GM12878 (cell line): Measurements from ENCODE around the gene MAPKAPK2. TPM values are rescaled to one million over a fixed set of nuclear protein-coding genes. Genes with fewer than 3 reads are reported as not detected.

Experiments
- ATAC-seq: fragments of 200-7000 bp; cut with Tn5 transposase; 3 replicates; pipeline ENCODE4 v1.9.1; 2020; ENCODE audit warnings: mild to moderate bottlenecking, moderate library complexity
- BruUV-seq: library from RNA; stranded (reverse); fragments of 400-500 nt; replicated peaks from 2 replicates; lab custom pipeline; 2021; lab: Mats Ljungman, UMichigan
- CTCF ChIA-PET: fragments of 300-600 bp; sonication (Branson Sonifier 250); formaldehyde crosslinking; extraction: SDS; loops from one replicate; lab custom pipeline; 2021; ENCODE audit warnings: inconsistent platforms; lab: Yijun Ruan, JAX
- POLR2A ChIA-PET: fragments of 350-600 bp; formaldehyde crosslinking; extraction: SDS; loops from one replicate; lab custom pipeline; 2021; ENCODE audit warnings: inconsistent platforms; lab: Charles Lee
- RAD21 ChIA-PET: fragments of 300-600 bp; sonication (Branson Sonifier 250); formaldehyde crosslinking; loops from one replicate; lab custom pipeline; 2023; ENCODE audit warnings: antibody characterized with exemption; ENCODE audit not compliant: unreplicated experiment; lab: Charles Lee
- SMC1A ChIA-PET: fragments of 300-600 bp; sonication (Branson Sonifier 250); formaldehyde crosslinking; loops from one replicate; lab custom pipeline; 2023; ENCODE audit not compliant: unreplicated experiment, uncharacterized antibody; lab: Charles Lee
- DNase-seq: peaks from one replicate; pipeline ENCODE4 v3.0.0-alpha.2; 2011; ENCODE audit warnings: low read depth, low spot score
- FAIRE-seq: peaks from 3 replicates; lab custom pipeline; 2011; peaks lifted over from hg19 to GRCh38; lab: Jason Lieb, UNC
- H2AFZ ChIP-seq: 2 replicates; pipeline ENCODE4 v1.6.0; 2011; ENCODE audit warnings: low read depth, low read length, control low read depth; ENCODE audit not compliant: control insufficient read depth
- H3K27ac ChIP-seq: 2 replicates; pipeline ENCODE4 v1.5.1; 2011; ENCODE audit warnings: control low read depth; ENCODE audit not compliant: control insufficient read depth, insufficient read depth
- H3K27me3 ChIP-seq, 2 experiments: replicated peaks in 1 of 2; 2 replicates each; pipeline versions ENCODE4 v1.6.0 to v1.6.1; 2011; ENCODE audit warnings: low read length in 1 of 2; ENCODE audit not compliant: control insufficient read depth in 2 of 2, insufficient read depth in 2 of 2
- H3K36me3 ChIP-seq, 2 experiments: 2 replicates each; pipeline ENCODE4 v1.5.1; 2011; ENCODE audit warnings: low read length in 1 of 2; ENCODE audit not compliant: control insufficient read depth in 2 of 2, insufficient read depth in 2 of 2
- H3K4me1 ChIP-seq: 2 replicates; pipeline ENCODE4 v1.6.1; 2011; ENCODE audit warnings: mild to moderate bottlenecking, low read length, moderate library complexity, mixed read lengths; ENCODE audit not compliant: control insufficient read depth, insufficient read depth
- H3K4me2 ChIP-seq: 2 replicates; pipeline ENCODE4 v1.6.0; 2011; ENCODE audit warnings: control low read depth; ENCODE audit not compliant: control insufficient read depth, insufficient read depth
- H3K4me3 ChIP-seq: fragments of 200-600 bp; sonication (generic); 2 replicates; pipeline ENCODE4 v1.5.1; 2016
- H3K79me2 ChIP-seq: 2 replicates; pipeline ENCODE4 v1.6.0; 2011; ENCODE audit warnings: low read length; ENCODE audit not compliant: control insufficient read depth, insufficient read depth
- H3K9ac ChIP-seq: 2 replicates; pipeline ENCODE4 v1.8.0; 2011; ENCODE audit warnings: low read length, control low read depth, mixed read lengths; ENCODE audit not compliant: control insufficient read depth, insufficient read depth
- H3K9me3 ChIP-seq: replicated peaks from 3 replicates; pipeline ENCODE4 v1.5.1; 2011; ENCODE audit warnings: mild to moderate bottlenecking, low read length; ENCODE audit not compliant: control insufficient read depth, insufficient read depth
- H4K20me1 ChIP-seq: 2 replicates; pipeline ENCODE4 v1.6.0; 2011; ENCODE audit not compliant: control insufficient read depth, insufficient read depth
- CBX5 ChIP-seq: sonication (generic); IDR thresholded peaks from 2 replicates; pipeline ENCODE4 v1.6.1; 2016; ENCODE audit warnings: low read depth, moderate library complexity, mild to moderate bottlenecking, inconsistent platforms
- CHD2 ChIP-seq: IDR thresholded peaks from 2 replicates; pipeline ENCODE4 v1.6.1; 2011; ENCODE audit warnings: low read depth, low read length, improper control_type of control experiment, borderline replicate concordance
- ETV6 ChIP-seq, 2 experiments: fragments of 450-650 bp in 1 of 2; IDR thresholded peaks in 1 of 2; conservative IDR thresholded peaks in 1 of 2; 2 replicates each; pipeline ENCODE4 v1.6.1; 2014; ENCODE audit warnings: antibody characterized with exemption in 1 of 2, borderline replicate concordance in 1 of 2, low read depth in 1 of 2, mild to moderate bottlenecking in 1 of 2, moderate library complexity in 1 of 2
- IKZF1 ChIP-seq: fragments of 450-650 bp; conservative IDR thresholded peaks from 2 replicates; pipeline ENCODE4 v1.6.1; 2017; ENCODE audit warnings: antibody characterized with exemption, mild to moderate bottlenecking
- KAT2A ChIP-seq: conservative IDR thresholded peaks from 2 replicates; pipeline ENCODE4 v1.6.1; 2011; ENCODE audit warnings: low read depth, low read length; ENCODE audit not compliant: control insufficient read depth
- MTA2 ChIP-seq: fragments of 450-650 bp; IDR thresholded peaks from 2 replicates; pipeline ENCODE4 v1.6.1; 2016; ENCODE audit warnings: low read depth, mild to moderate bottlenecking, moderate library complexity
- POLR2AphosphoS2 ChIP-seq: IDR thresholded peaks from 2 replicates; pipeline ENCODE4 v1.6.1; 2011; ENCODE audit warnings: low read depth, mild to moderate bottlenecking, low read length, improper control_type of control experiment, moderate library complexity
- POU2F2 ChIP-seq: IDR thresholded peaks from 3 replicates; pipeline ENCODE4 v1.6.1; 2011; ENCODE audit warnings: low read depth, mild to moderate bottlenecking, low read length, borderline replicate concordance
- RELA ChIP-seq: fragments of 450-650 bp; IDR thresholded peaks from 2 replicates; pipeline ENCODE4 v1.8.0; 2014; ENCODE audit warnings: borderline replicate concordance; ENCODE audit not compliant: partially characterized antibody
- SIX5 ChIP-seq: IDR thresholded peaks from 2 replicates; pipeline ENCODE4 v1.6.1; 2011; ENCODE audit warnings: mild to moderate bottlenecking, low read depth, low read length, moderate library complexity; ENCODE audit not compliant: severe bottlenecking
- SUZ12 ChIP-seq: fragments of 200-600 bp; sonication (generic); IDR thresholded peaks from one replicate; pipeline ENCODE4 v1.6.1; 2018; ENCODE audit warnings: antibody characterized with exemption, mild to moderate bottlenecking; ENCODE audit not compliant: unreplicated experiment
- TBL1XR1 ChIP-seq: IDR thresholded peaks from 2 replicates; pipeline ENCODE4 v1.6.1; 2012; ENCODE audit warnings: low read depth, low read length, improper control_type of control experiment
- TCF12 ChIP-seq: IDR thresholded peaks from 2 replicates; pipeline ENCODE4 v1.6.1; 2011; ENCODE audit warnings: low read depth, mild to moderate bottlenecking, low read length
- ZBED1 ChIP-seq: IDR thresholded peaks from 2 replicates; pipeline ENCODE4 v1.6.1; 2016; ENCODE audit warnings: borderline replicate concordance
- WGBS: methylation state at CpG from one replicate; pipeline ENCODE4 v1.1.6; 2016; ENCODE audit warnings: low lambda C conversion rate; ENCODE audit not compliant: insufficient replicate concordance, insufficient coverage; ENCODE audit errors: missing lambda C conversion rate; 5-methylcytosine and 5-hydroxymethylcytosine counted together
- in situ Hi-C: fragments of 300-500 bp; cut with MboI; formaldehyde crosslinking; loops from 9 replicates; pipeline ENCODE4 v1.14.3; 2018; ENCODE audit warnings: mixed read lengths
- intact Hi-C: fragments of 100-400 bp; cut with micrococcal nuclease; formaldehyde crosslinking; loops from one replicate; pipeline ENCODE4 v1.14.2; 2022; ENCODE audit not compliant: unreplicated experiment
- polyA plus RNA-seq, 11 experiments: library from polyadenylated mRNA; depleted of rRNA in 4 of 11; unstranded in 6 of 11; stranded (reverse) in 5 of 11; fragments of >200 nt; fragmentation: Nextera tagmentation in 4 of 11; fragmentation: Illumina TruSeq in 1 of 11; extraction: Ambion mirVana in 4 of 11; extraction: Trizol in 1 of 11; gene quantifications; 1 replicate in 1 of 11; 2 replicates in 10 of 11; pipeline versions ENCODE4 v1.2.1 to v1.2.3, GENCODE V29; 2011 to 2016; ENCODE audit warnings: inconsistent platforms in 2 of 11, missing spikeins in 2 of 11, low read depth in 1 of 11
- total RNA-seq, 4 experiments: library from RNA; depleted of rRNA in 3 of 4; stranded (reverse); fragments of >200 nt in 3 of 4; fragmentation: Illumina TruSeq in 1 of 4; extraction: Trizol in 1 of 4; gene quantifications; 2 replicates each; pipeline versions ENCODE4 v1.2.1 to v1.2.3, GENCODE V29; 2013 to 2021
- TF ChIP-seq, protein P1 (sequence below): IDR thresholded peaks from 2 replicates; pipeline ENCODE4 v1.6.1; 2012; ENCODE audit warnings: low read length, inconsistent platforms
- TF ChIP-seq, protein P2 (sequence below): fragments of 450-650 bp; IDR thresholded peaks from 2 replicates; pipeline ENCODE4 v1.6.1; 2017; ENCODE audit warnings: mild to moderate bottlenecking
- TF ChIP-seq, protein P3 (sequence below): fragments of 450-650 bp; IDR thresholded peaks from 2 replicates; pipeline ENCODE4 v1.6.1; 2017; ENCODE audit warnings: low read depth, mild to moderate bottlenecking, moderate library complexity

Gene MAPKAPK2
- total and polyA plus RNA-seq, 10 of the 15 experiments (the other 5 are each of a cell fraction or from before 2014, with no cell fraction given): 0.72 to 92.2 (median 49.3) TPM

DNA sequence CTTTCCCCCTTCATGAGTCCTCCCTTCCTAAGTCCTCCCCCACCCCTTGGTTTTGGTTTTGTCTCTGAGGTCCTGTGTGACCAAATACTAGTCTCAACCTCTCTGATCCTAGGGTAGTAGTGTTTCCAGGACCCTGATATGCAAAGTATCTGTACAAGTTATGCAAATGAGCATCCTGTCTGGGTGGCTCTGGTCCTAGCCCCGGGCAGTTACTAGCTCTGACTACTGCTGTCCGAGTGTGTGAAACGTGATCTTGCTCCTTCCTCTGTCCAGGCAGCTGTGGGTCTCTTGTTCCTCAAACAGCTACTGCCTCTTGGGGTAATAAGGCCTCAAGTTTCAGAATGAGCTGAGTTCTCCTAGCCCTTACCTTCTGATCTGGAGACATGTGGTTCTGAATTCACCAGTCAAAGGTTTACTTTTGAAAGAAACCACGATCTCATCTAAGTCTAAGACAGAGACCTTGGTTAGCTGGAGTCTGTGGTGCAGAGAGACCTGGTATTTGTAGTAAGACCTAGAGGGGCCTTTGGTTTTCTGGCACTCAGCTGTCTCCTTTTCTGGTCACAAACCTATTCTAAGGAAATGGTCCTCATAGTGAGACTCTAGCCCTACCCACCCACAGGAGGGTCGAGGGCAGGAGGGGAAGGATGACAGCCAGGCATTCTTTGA is 54.8 kb downstream of the MAPKAPK2 start:
- H3K27ac ChIP-seq: peak overlapping the region; percentile 79
- H3K27me3 ChIP-seq: no peaks in the 10 kb centered on the region
- DNase-seq (peak; percentile 99), ATAC-seq (peak; percentile 91), FAIRE-seq (peak; percentile 98)
- intact Hi-C loops (loop anchor here (1.0 to 5.0 kb wide), 5 partner anchors 27 to 673 kb away; no protein-coding TSS in a partner anchor), in situ Hi-C loops (loop anchor here (5.0 kb wide), 2 partner anchors 33 to 63 kb away; partner anchors contain the start of genes IL10 and IL19)
- H3K9me3 ChIP-seq: no peaks in the 10 kb centered on the region
- H3K4me3 ChIP-seq: no peak overlapping the region
- H3K9ac ChIP-seq: 0 out of 2 replicates have a peak overlapping the region, but pooled peaks have one; percentile 22
- no peaks in the 10 kb centered on the region for H3K79me2 ChIP-seq
- ChIA-PET SMC1A (interaction anchor here (0.6 to 5.1 kb wide), 38 partner anchors 9 to 242 kb away, joined by 3 to 264 read pairs (median 5); partner anchors contain the start of genes DYRK3, IL10 and IL19), RAD21 (interaction anchor here (0.7 to 5.1 kb wide), 30 partner anchors 10 to 243 kb away, joined by 3 to 227 read pairs (median 6); partner anchors contain the start of genes DYRK3, IL10 and IL19), POLR2A (interaction anchor here (0.7 to 3.2 kb wide), 15 partner anchors 20 to 268 kb away, joined by 3 to 52 read pairs (median 5); partner anchors contain the start of genes IL10 and IL19), CTCF (interaction anchor here (0.6 to 3.9 kb wide), 33 partner anchors 14 to 242 kb away, joined by 3 to 91 read pairs (median 5); partner anchors contain the start of genes DYRK3, IL10, IL19 and IL20)
- H3K36me3 ChIP-seq: peaks cover 9 to 14% of the 10 kb centered on the region in 2 experiments; a peak in 2 of 4 replicates
- 2% methylated on average over 5 of the region's 5 CpGs for WGBS
- no peaks in the 10 kb centered on the region for H4K20me1 ChIP-seq
- H3K4me2 ChIP-seq: peak overlapping the region; percentile 72
- no TSS peak for BruUV-seq
- H3K4me1 ChIP-seq: peaks cover 72% of the 10 kb centered on the region
- no peak overlapping the region for H2AFZ ChIP-seq
- no peak for TF ChIP-seq POLR2AphosphoS2
- TF ChIP-seq TBL1XR1: 0 out of 2 replicates have a peak, but pooled peaks have one; percentile 44
- TF ChIP-seq, protein P1, sequence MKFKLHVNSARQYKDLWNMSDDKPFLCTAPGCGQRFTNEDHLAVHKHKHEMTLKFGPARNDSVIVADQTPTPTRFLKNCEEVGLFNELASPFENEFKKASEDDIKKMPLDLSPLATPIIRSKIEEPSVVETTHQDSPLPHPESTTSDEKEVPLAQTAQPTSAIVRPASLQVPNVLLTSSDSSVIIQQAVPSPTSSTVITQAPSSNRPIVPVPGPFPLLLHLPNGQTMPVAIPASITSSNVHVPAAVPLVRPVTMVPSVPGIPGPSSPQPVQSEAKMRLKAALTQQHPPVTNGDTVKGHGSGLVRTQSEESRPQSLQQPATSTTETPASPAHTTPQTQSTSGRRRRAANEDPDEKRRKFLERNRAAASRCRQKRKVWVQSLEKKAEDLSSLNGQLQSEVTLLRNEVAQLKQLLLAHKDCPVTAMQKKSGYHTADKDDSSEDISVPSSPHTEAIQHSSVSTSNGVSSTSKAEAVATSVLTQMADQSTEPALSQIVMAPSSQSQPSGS: peak; percentile 83; the same call in 1 of the 2 replicates
- TF ChIP-seq CBX5: peak; percentile 82; the same call in 1 of the 2 replicates
- peak; percentile 84 for TF ChIP-seq TCF12
- TF ChIP-seq POU2F2: peak; percentile 99; the same call in 2 of the 3 replicates
- peak in 1 of 2 experiments; percentile 55; a peak in 2 of 4 replicates for TF ChIP-seq ETV6 (conservative IDR thresholded peaks at IDR 0.05 in 1 of 2, IDR thresholded peaks at IDR 0.05 in 1 of 2; ENCODE audit: borderline replicate concordance in 1 of 2, low read depth in 1 of 2)
- peak; percentile 82 for TF ChIP-seq IKZF1
- TF ChIP-seq SUZ12: no peak
- TF ChIP-seq MTA2: peak; percentile 78
- TF ChIP-seq, protein P2, sequence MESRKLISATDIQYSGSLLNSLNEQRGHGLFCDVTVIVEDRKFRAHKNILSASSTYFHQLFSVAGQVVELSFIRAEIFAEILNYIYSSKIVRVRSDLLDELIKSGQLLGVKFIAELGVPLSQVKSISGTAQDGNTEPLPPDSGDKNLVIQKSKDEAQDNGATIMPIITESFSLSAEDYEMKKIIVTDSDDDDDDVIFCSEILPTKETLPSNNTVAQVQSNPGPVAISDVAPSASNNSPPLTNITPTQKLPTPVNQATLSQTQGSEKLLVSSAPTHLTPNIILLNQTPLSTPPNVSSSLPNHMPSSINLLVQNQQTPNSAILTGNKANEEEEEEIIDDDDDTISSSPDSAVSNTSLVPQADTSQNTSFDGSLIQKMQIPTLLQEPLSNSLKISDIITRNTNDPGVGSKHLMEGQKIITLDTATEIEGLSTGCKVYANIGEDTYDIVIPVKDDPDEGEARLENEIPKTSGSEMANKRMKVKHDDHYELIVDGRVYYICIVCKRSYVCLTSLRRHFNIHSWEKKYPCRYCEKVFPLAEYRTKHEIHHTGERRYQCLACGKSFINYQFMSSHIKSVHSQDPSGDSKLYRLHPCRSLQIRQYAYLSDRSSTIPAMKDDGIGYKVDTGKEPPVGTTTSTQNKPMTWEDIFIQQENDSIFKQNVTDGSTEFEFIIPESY: no peak
- TF ChIP-seq, protein P3, sequence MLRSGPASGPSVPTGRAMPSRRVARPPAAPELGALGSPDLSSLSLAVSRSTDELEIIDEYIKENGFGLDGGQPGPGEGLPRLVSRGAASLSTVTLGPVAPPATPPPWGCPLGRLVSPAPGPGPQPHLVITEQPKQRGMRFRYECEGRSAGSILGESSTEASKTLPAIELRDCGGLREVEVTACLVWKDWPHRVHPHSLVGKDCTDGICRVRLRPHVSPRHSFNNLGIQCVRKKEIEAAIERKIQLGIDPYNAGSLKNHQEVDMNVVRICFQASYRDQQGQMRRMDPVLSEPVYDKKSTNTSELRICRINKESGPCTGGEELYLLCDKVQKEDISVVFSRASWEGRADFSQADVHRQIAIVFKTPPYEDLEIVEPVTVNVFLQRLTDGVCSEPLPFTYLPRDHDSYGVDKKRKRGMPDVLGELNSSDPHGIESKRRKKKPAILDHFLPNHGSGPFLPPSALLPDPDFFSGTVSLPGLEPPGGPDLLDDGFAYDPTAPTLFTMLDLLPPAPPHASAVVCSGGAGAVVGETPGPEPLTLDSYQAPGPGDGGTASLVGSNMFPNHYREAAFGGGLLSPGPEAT: peak; percentile 72
- 0 out of 2 replicates have a peak, but pooled peaks have one; percentile 19 for TF ChIP-seq CHD2
- TF ChIP-seq KAT2A: no peak
- TF ChIP-seq SIX5: peak; percentile 51
- TF ChIP-seq RELA: no peak
- TF ChIP-seq ZBED1: peak; percentile 81; the same call in 1 of the 2 replicates
